Measurements from ENCODE around the gene MCL1. TPM values are rescaled to one million over a fixed set of nuclear protein-coding genes. Genes with fewer than 3 reads are reported as not detected.
A peak's percentile ranks its signal among the peaks of the same experiment; 100 is the strongest.
"Not testable (repeated sequence)": the region's sequence is repeated elsewhere in the genome, so short reads cannot be mapped to it uniquely, and the experiment has no call there.

MCL1 gene
- 100 to 1,000 TPM; 212 to 353 (median 317) TPM for total RNA-seq

- peak within 1 kb of the TSS; percentile 94 to 100 (median 100) for H3K27ac ChIP-seq
- TF ChIP-seq POLR2A (IDR thresholded peaks at IDR 0.05) (peak; percentile 98 to 99), POLR2AphosphoS5 (IDR thresholded peaks at IDR 0.05) (peak; percentile 100), EP300 (IDR thresholded peaks at IDR 0.05) (peak; percentile 19), CTCF (IDR thresholded peaks at IDR 0.05) (peak in 3 of 4 experiments; percentile 9 to 36 (median 32))
- no peaks in the 10 kb centered on the region for H3K27me3 ChIP-seq
- WGBS, 2 donors (ENCODE audit: low coverage in 1 of 2), result 0% methylated on average over 4 of the region's 94 CpGs
- H3K4me3 ChIP-seq, result peak within 1 kb of the TSS; percentile 85 to 97
- peaks cover 0 to 25% (median 9%) of the 10 kb centered on the region in 3 donors for H3K4me1 ChIP-seq
- ATAC-seq, result peak; percentile 93
- H3K36me3 ChIP-seq, result peaks cover 0 to 32% of the 10 kb centered on the region in 2 donors
- H3K9me3 ChIP-seq, result no peaks in the 10 kb centered on the region
Measured at GRCh38 chr1:150579110-150579944, at the start of gene MCL1. Gene MCL1, minus strand, starts transcription at chr1:150579610. Its CDS starts 80 bp downstream, at chr1:150579530.

GRCh38 chr1:150628766-150629114, 49.3 kb upstream of the MCL1 start:
- Histone ChIP-seq H3K4me3 (peak overlapping the region; percentile 33 to 70), H3K36me3 (peaks cover 0 to 41% of the 10 kb centered on the region in 2 donors), H3K4me1 (peaks cover 0 to 49% (median 9%) of the 10 kb centered on the region in 3 donors), H3K27me3 (no peaks in the 10 kb centered on the region), H3K27ac (peak overlapping the region; percentile 19 to 97 (median 96)), H3K9me3 (no peaks in the 10 kb centered on the region)
- 0 to 2% methylated on average over 8 to 9 of the region's 9 CpGs for WGBS, 2 donors (ENCODE audit: low coverage in 1 of 2)
- ATAC-seq, result no peak
- TF ChIP-seq EP300 (IDR thresholded peaks at IDR 0.05), result no peak

DNA sequence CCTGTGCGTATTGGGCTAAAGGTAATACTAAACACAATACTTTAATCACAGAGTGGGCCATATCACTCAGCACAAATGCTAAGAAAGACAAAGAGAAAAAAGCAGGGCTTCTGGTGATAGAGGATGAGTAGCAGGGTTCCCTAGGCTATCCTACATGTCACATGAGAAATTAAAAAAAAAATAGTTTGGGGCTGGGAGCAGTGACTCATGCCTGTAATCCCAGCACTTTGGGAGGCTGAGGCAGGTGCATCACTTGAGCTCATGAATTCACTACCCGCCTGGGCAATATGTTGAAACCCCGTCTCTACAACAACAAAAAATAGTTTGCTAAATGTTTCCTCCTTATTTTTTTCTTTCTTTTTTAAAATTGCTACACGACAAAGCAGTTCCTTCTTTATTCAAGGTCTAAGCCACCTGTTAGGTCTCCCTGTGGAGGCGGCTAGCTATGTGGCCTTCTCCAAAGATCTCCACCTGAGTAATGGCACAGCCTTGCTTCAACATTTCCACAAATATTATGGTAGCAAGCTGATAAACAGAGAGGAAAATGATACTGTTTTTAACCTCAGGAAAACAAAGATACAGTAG, 48.5 kb upstream of the MCL1 start:
- Histone ChIP-seq H3K4me1 (peaks cover 0 to 54% (median 9%) of the 10 kb centered on the region in 3 donors), H3K4me3 (peak overlapping the region in 1 of 2 donors; percentile 70), H3K9me3 (no peaks in the 10 kb centered on the region), H3K27ac (peak overlapping the region in 2 of 4 donors; percentile 95 to 97), H3K36me3 (peaks cover 0 to 50% of the 10 kb centered on the region in 2 donors), H3K27me3 (no peaks in the 10 kb centered on the region)
- WGBS, 2 donors (ENCODE audit: low coverage in 1 of 2), result 70 to 72% methylated on average over 4 of the region's 5 CpGs
- ATAC-seq, result no peak
- no peak for TF ChIP-seq EP300 (IDR thresholded peaks at IDR 0.05)
- TF ChIP-seq CTCF (IDR thresholded peaks at IDR 0.05), result no peak
- TF ChIP-seq POLR2A (IDR thresholded peaks at IDR 0.05), result no peak
- no peak for TF ChIP-seq POLR2AphosphoS5 (IDR thresholded peaks at IDR 0.05)

DNA sequence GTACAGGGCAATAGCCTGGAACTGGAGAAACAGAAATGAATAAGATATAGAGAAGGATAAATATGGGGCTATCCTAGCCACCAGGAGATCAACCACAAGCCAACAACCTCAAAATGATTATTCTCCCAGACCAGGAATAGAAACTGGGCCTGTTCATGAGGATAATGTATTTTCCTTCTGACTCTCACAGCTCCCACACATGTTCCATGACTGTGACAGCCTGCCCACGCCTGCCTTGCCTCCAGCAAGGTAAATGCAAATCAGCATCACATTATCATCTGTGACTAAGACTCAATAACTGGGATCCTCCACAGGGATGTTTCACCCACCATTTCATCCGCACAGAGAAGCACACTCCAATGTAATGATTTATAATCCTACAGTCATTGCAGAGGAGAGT, 46.7 kb upstream of the MCL1 start:
- ATAC-seq, result no peak
- Histone ChIP-seq H3K4me3 (no peak overlapping the region), H3K27ac (no peak overlapping the region), H3K4me1 (peaks cover 7 to 72% (median 20%) of the 10 kb centered on the region in 3 donors), H3K27me3 (no peaks in the 10 kb centered on the region), H3K36me3 (peaks cover 0 to 62% of the 10 kb centered on the region in 2 donors), H3K9me3 (no peaks in the 10 kb centered on the region)
- no peak for TF ChIP-seq POLR2A (IDR thresholded peaks at IDR 0.05)
- TF ChIP-seq CTCF (IDR thresholded peaks at IDR 0.05), result no peak
- no peak for TF ChIP-seq EP300 (IDR thresholded peaks at IDR 0.05)
- no peak for TF ChIP-seq POLR2AphosphoS5 (IDR thresholded peaks at IDR 0.05)
- 82% methylated on average over 2 of the region's 2 CpGs; no CpG with 5 or more reads in 1 of the 2 donors for WGBS, 2 donors (ENCODE audit: low coverage in 1 of 2)

DNA sequence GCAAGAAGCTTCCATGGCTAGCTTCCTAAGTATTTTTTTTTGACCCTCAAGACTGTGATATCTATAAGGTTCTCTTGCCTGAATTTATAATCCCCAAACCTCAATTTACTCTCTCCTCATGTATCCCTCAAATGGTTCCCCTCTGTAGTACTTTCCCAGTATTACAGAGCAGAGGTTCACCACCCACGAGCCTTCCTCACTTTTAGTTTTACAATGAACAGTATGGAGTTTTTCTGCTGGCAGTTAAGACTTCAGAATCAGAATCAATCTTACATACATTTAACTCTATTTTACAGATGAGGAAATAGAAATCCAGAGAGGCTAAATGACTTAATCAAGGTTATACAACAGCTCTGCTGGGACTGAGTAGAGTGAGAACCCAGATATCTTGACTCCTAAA, 45.1 kb upstream of the MCL1 start:
- not testable (repeated sequence) for H3K9me3 ChIP-seq, H3K4me3 ChIP-seq, ATAC-seq, H3K27me3 ChIP-seq
- peaks cover 0 to 70% of the 10 kb centered on the region in 2 donors for H3K36me3 ChIP-seq
- peak overlapping the region in 1 of 4 donors; percentile 31 for H3K27ac ChIP-seq
- WGBS, 2 donors (ENCODE audit: low coverage in 1 of 2), result 64 to 88% methylated on average over 1 of the region's 1 CpG
- peaks cover 16 to 76% (median 34%) of the 10 kb centered on the region in 3 donors for H3K4me1 ChIP-seq

DNA sequence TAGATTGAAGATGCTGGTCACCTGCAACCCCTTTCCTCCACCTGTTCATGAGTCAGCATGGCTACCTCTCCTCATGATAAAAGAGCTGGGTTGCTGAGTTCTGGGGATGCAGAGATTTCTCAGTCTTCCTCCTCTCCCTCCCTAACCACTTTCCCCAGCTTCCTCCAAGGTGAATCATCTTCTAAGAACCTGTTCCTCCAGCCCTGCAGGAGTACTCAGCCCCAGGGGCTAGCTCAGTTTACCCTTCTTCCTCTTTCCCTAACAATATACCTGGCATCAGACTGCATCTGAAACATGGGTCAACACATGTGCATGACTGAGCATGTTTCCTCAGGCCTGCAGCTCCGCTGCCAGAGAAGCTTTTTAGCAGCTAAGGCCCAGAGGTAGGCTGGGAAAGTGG, 44.7 kb upstream of the MCL1 start:
- Histone ChIP-seq H3K36me3 (peaks cover 0 to 74% of the 10 kb centered on the region in 2 donors), H3K27ac (peak overlapping the region in 2 of 4 donors; percentile 31 to 35)
- ATAC-seq, result not testable (repeated sequence)

More for the DNA sequence above, 44.7 kb upstream of the MCL1 start:
- H3K27me3 ChIP-seq, H3K9me3 ChIP-seq, H3K4me3 ChIP-seq: not testable (repeated sequence)
- 57 to 100% methylated on average over 1 of the region's 1 CpG for WGBS, 2 donors (ENCODE audit: low coverage in 1 of 2)
- H3K4me1 ChIP-seq, result peaks cover 16 to 80% (median 36%) of the 10 kb centered on the region in 3 donors

Data from gastroesophageal sphincter (tissue), 4 donors.